ENCODE data around the gene APBA3. TPM values are rescaled to one million over a fixed set of nuclear protein-coding genes. Genes with fewer than 3 reads are reported as not detected.
"Not testable (repeated sequence)": the region's sequence is repeated elsewhere in the genome, so short reads cannot be mapped to it uniquely, and the experiment has no call there.

Gene APBA3
- total RNA-seq, 1 donor from 2014 or later = 12.5 TPM

- DNase-seq (ENCODE audit: low spot score) = no peak
- intact Hi-C loops (cut with DNase I) = no loop called here
Measured at GRCh38 chr19:3773814-3774515, 12.5 kb upstream of the APBA3 start.

DNA sequence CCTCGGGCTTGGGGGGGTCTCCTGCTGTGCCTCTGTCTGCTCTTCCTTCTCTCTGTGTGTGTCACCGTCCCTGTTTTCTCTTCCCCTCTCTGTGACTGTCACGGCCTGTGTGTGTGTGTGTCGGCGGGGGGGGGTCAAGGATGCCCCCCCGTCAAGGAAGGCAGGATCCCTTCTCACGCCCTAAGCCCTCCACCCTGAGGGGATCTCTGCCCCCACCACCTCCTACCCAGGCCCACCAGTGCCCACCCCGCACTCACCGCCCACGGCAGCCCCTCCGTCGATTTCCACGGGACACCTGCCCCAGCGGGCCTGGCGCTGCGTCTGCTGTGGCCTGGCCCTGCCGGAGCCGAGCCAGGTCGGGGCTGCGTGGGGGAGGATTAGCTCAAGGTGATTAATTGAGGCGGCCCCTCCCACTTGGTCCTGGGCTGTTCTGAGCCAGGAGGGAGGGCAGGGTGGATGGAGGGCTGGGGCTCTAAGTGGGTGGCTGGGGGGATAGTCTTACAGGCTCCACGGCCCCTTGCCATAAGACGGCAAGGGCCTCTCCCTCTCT is 10.5 kb upstream of the APBA3 start, which contains the start of gene RAX2:
Gene RAX2 (minus strand): TSS at position 323 of the 550 bp plus-strand sequence. CDS start 486 bp downstream, outside the sequence.
- no peak for DNase-seq (ENCODE audit: low spot score)
- intact Hi-C loops (cut with DNase I) = no loop called here

DNA sequence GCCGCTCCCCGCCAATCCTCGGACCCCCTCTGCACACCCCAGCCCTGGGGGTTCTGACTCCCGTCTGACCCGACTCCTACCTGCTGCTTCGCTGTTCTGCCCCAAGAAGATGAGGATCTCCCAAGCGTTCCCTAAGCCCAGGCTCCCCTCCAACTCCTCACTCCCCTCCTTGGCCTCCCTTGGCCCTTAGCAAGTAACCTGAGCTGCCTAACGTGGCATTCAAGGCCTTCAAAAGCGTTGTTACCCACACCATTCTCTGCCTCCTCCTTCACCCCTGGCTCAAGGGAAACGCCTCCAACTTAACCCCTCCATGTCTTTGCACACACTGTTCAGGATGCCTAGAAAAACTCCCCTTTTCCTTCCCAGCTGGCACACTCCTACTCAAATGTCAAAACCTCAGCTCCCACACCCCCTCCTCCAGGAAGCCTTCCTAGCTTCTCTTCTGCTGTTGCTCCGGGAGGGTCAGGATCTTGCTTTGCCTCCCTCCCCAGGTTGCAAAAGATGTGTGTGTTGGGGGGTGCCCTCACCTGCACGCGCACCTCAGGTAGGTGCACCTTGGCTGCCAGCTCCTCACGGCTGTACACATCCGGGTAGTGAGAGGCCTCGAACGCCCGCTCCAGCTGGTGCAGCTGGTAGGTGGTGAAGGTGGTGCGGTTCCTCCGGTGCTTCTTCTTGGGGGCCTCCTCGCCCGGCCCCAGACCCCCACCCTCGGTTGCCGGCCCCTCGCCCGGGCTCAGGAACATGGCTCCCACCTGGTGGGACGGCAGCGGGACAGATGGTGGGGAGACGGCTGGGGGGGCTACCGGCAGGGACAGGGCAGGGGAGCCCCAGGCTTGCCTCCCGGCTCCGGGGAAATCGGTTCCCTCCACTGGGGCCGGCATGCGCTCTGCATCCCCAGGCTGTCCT is 9.8 kb upstream of the APBA3 start:
- intact Hi-C loops (cut with DNase I) = no loop called here
- no peak for DNase-seq (ENCODE audit: low spot score)

DNA sequence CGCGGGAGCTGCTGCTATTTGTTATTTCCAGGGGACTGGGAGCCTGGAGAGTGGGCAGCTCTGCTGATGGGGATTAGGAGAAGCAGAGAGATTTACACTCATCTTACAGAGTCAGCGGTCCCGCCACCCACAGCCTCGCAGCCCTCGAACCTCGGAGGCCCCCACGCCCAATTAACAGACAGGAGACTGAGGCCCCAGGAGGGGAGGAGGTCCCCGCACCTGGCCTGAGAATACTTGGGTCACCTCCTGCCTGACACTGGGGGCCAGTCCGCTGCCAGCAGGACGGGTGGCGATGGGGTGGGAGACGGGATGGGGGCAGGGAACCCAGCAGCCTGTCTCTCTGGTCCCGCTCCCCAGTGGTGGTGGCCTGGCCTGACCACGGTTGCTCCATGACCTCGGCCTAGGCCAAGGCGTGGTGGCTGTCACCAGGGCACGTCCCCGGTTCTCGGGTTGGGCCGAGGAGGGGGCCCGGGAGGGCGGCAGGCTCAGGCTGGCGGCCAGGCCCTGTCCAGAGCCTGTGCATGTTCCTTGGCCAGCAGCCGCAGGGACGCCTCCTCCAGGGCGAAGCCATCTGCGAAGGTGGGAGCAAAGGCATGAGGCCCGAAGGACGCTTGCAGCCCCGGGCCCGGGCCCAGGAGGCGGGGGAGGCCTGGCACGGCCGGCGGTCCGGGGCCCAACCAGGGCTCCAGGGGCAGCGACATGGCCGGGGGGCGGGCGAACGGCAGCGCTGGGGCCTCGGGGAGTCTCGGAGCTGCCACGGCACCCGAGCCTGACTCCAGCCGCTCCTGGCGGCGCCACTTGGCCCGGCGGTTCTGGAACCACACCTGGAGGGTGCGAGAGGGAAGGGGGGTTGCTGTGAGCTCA is 8.9 kb upstream of the APBA3 start:
- intact Hi-C loops (cut with DNase I) = no loop called here
- DNase-seq (ENCODE audit: low spot score) = no peak

DNA sequence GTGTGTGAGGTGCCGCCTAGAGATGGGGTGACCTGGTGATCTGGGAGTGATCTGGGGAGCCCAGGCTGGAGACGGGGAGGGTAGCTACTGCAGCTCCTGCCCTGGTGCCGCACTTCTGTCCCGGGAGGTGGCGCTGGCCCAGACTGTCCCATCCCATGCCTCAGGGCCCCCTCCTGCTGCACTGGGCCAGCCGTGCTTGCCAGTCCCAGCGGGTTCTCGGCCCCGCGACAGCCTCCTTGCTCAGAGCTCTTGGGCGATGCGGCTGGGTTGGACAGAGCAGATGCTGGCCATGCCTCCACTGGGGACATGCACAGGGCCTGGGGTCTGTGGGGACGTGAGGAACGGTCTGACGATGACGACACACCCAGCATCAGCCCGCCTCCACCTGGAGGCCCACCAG is 8.0 kb upstream of the APBA3 start:
- DNase-seq (ENCODE audit: low spot score) = no peak
- intact Hi-C loops (cut with DNase I) = no loop called here

- intact Hi-C loops (cut with DNase I) = no loop called here
Measured at GRCh38 chr19:3768748-3769099, 7.2 kb upstream of the APBA3 start.

DNA sequence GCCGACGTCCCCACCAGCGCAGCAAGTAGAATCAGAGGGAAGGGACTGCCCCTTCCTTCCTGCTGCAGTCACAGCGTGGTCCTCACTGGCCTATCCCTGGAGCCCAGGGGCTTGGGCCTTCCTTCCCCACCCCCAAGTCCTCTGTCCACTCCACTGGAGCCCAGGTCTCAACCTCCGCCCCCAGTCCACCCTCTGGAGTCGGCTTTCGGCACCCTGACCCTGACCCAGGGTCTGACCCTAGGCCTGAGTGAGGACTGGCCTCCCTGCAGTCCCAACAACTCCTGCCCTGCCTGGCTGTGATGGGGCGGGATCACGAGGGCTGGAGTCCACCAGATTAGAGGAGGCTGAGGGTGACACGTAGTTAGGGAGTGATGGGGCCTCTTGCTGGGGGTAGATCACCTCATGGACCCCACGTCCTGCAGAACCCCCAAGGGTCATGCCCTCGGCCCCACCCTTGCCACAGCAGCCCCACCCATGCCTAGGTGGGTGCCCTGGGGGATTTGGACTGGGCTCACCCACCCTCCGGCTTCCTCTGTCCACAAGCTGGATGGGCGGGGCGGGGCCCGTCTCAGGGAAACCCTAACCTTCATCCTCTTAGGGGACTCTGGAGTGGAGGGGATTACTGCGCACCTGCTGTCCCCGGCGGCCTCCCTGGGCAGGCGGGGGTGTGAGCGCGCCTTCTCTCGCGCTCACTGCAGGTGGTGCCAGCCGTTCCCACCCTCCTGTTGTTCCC is 6.7 kb upstream of the APBA3 start:
- intact Hi-C loops (cut with DNase I) = no loop called here
- no peak for DNase-seq (ENCODE audit: low spot score)

More at GRCh38 chr19:3768748-3769099, 7.2 kb upstream of the APBA3 start:
- no peak for DNase-seq (ENCODE audit: low spot score)

GRCh38 chr19:3767050-3767449 is 5.6 kb upstream of the APBA3 start:
- intact Hi-C loops (cut with DNase I) = no loop called here
- no peak for DNase-seq (ENCODE audit: low spot score)

GRCh38 chr19:3766520-3766919 is 5.0 kb upstream of the APBA3 start:
- intact Hi-C loops (cut with DNase I) = no loop called here
- DNase-seq (ENCODE audit: low spot score) = no peak

- DNase-seq (ENCODE audit: low spot score); intact Hi-C loops (cut with DNase I): not testable (repeated sequence)
Measured at GRCh38 chr19:3765757-3766156, 4.3 kb upstream of the APBA3 start.

GRCh38 chr19:3765121-3765520 is 3.6 kb upstream of the APBA3 start:
- intact Hi-C loops (cut with DNase I) = no loop called here
- DNase-seq (ENCODE audit: low spot score) = no peak

DNA sequence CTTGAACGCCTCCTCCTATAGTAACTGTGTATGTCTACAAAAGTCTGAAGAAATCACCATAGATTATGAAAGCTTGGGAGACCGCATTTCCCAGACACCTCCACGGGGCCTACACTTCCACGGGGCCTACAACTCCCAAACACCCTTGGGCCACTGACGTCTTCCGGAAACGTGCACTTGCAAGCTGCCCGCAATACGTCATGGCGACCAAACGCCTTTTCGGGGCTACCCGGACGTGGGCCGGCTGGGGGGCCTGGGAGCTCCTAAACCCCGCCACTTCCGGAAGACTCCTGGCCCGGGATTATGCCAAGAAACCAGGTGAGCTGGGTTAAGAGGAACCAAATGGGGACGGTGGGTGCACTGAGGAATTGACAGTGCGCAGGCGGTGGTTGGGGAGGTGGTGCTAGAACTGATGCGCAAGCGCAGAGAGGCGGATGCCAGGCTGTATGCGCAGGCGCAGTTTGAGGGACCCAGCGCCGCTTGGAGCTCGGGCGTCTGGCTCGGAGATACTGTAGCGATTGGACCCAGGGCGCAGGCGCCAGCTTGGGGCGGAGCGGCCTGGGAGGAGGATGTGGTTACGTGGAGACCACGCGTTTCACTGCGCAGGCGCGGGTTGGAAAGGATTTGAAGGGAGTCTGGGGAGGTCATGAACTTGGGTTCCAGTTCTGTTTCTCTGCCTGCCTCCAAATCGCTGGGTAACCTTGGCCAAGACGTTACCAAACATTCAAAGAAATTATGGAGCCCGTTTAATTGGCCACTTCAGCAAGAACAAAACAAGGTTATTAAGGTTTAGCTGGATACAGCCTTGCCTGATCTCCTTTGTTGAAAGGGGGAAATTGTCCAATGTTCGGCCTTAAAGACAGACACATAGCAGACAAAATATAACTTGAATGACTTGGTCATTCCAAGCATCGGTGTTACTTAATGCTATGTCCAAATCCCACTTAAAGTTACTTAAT is 1.3 kb upstream of the APBA3 start, which contains the start of gene MRPL54:
Gene MRPL54 (plus strand): TSS at position 182 of the 959 bp plus-strand sequence. CDS start 19 bp downstream, at position 201.
- intact Hi-C loops (cut with DNase I) = loop anchor here (5.0 kb wide), 1 partner anchor 225 kb away; the partner anchor contains the start of gene EEF2
- DNase-seq (ENCODE audit: low spot score) = peak; percentile 100

- no peak for DNase-seq (ENCODE audit: low spot score)
- intact Hi-C loops (cut with DNase I) = loop anchor here (5.0 kb wide), 1 partner anchor 225 kb away; the partner anchor contains the start of gene EEF2
Measured at GRCh38 chr19:3762130-3762473, 610 bp upstream of the APBA3 start.

DNA sequence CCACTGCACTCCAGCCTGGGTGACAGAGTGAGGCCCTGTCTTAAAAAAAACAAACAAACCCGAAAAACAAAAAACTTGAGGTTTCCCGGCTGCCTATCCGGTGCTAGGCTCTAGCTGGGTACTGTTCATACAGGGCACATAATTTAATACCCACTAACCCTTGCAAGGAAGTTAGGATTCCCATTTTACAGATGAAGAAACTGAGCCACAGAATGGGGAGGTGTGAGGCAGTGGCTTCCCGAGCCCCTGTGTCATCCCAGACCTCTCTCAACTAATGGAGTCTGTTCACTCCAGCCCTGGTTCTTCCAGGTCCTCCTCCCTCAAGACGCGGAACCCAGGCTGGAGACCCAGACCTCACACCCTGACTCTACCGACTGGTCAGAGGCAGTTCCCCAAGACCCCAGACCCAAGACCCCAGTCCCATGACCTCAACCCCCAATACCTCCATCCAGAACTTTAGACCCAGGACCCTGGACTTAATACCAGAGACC is 576 bp downstream of the APBA3 start:
- intact Hi-C loops (cut with DNase I) = loop anchor here (5.0 kb wide), 1 partner anchor 226 kb away; the partner anchor contains the start of gene EEF2
- DNase-seq (ENCODE audit: low spot score) = no peak

DNA sequence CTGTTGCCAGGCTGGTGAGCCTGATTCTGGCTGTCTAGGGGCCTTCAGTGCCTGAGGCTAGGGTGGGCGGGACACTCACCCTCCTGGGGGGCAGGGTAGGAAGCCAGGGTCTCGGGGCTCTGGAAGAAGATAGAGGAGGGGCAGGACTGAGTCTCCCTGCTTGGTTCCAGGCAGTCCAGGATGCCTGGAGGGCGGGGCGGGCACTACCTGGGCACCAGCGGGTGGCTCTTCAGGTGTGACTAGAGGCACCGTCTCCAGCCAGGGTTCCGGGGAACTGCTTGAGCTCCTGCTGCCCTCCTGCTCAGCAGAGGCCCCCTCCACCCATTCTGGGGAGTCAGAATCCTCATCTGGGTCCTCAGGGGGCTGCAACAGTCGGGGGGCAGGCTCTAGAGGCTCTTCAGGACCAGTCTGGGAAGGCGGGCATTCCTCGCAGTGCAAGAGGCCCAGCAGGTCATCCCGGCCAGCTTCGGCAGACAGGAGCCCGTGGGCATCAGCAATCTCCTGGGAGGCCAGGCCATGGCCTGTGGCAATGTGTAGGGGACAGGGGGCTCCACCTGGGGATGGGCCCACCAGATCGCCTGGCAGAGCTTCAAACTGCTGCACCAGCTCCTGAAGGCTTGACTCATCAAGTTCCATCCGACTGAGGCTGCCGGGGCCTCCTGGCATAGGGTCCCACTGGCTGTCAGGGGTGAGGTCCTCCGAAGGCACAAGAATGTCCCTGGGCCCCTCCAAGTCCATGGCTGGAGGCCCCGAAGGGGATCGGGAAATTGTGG is 1.8 kb downstream of the APBA3 start:
- intact Hi-C loops (cut with DNase I) = loop anchor here (5.0 kb wide), 1 partner anchor 228 kb away; the partner anchor contains the start of gene EEF2

GRCh38 chr19:3758297-3758696 is 3.2 kb downstream of the APBA3 start:
- DNase-seq (ENCODE audit: low spot score); intact Hi-C loops (cut with DNase I): not testable (repeated sequence)

More for the DNA sequence above, 1.8 kb downstream of the APBA3 start:
- DNase-seq (ENCODE audit: low spot score) = no peak
